Putamen (tissue), 1 donor: Measurements from ENCODE around the gene SDK1.

Source experiments
- DNase-seq: peaks from one replicate; pipeline ENCODE4 v3.0.0-alpha.2; 2016; ENCODE audit warnings: low spot score

The SDK1 gene

GRCh38 chr7:4135301-4135700 is 834.2 kb downstream of the SDK1 start:
- DNase-seq: no peak

GRCh38 chr7:4136036-4136435 is 835.0 kb downstream of the SDK1 start:
- no peak for DNase-seq

DNA sequence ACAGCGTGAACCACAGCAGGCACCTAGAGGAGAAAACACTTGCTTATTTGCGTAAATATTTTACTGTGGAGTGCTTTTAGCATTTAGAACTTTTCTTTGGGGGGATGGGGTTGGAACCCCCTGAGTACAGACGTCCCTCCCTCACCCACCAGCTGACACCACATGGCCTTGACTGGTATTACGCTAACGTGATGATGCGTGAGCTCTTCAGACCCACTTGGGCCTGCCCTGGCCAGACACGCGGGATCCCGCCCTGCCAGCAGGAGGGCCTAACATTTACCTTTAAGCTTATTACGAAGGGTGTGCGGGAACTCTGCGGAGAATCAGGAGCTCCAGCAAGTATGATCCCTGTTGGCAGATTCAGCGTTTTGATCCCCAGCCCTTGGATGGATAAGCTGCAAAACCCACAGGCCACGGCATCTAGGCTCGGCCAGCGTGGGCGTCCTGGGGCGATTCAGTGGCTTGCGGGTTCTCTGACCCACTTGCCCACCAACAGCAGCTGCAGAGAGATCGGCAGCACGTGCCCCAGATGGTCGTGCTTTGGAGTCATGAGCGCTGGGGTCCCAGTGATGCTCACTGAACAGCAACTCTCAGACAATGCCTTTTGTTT is 835.6 kb downstream of the SDK1 start:
- DNase-seq: no peak

GRCh38 chr7:4137552-4137951 is 836.5 kb downstream of the SDK1 start:
- DNase-seq: no peak

DNA sequence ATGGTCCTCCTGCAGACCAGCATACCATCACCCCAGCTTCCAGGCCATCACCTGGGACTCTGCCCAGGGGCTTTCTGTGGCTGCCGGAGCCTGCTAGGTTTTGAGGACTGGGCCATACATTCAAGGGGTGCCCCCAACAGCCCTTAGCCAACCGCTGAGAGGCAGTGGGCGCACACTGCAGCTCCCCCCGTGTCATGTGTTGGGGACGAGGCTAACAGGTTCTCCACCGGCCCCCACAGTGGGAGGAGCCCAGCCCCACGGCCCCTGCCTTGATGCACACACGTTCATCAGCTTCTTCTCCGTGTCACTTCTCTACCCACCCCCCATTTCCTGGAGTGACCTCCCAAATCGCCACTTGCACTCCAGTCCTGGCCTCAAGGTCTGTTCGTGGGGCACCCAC is 837.8 kb downstream of the SDK1 start:
- no peak for DNase-seq

GRCh38 chr7:4139656-4140625 is 838.9 kb downstream of the SDK1 start:
- no peak for DNase-seq

- DNase-seq: no peak
Measured at GRCh38 chr7:4140933-4141332, 839.9 kb downstream of the SDK1 start.

GRCh38 chr7:4143006-4143405 is 842.0 kb downstream of the SDK1 start:
- DNase-seq: no peak

GRCh38 chr7:4143511-4144171 is 842.6 kb downstream of the SDK1 start:
- no peak for DNase-seq

DNA sequence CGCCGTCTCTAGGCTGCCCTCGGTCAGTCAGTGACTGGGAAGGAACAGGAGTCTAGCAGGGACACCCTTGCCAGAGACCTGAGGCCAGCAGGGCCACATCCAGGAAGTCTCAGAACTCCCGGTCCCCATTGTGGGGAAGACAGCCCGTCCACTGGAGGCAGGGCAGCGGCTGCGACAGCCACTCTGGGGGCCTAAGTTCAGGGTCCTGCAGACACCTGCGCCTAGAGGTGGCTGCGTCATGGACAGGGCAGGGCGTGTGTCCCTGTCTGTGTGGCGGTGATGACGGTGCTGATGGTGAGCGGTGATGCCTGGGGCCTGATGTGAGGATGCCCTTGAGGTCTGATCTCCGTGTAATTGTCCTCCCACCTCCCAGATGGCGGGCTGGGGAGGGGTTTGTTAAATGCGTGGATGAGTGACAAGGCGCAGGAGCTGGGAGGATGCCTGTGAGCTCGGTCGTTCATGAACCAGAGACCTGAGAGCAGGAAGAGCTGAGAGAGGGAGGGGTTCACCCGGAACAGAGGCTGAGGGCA is 843.2 kb downstream of the SDK1 start:
- no peak for DNase-seq

- DNase-seq: no peak
Measured at GRCh38 chr7:4144811-4145510, 843.9 kb downstream of the SDK1 start.

- DNase-seq: no peak
Measured at GRCh38 chr7:4145576-4145975, 844.5 kb downstream of the SDK1 start.

DNA sequence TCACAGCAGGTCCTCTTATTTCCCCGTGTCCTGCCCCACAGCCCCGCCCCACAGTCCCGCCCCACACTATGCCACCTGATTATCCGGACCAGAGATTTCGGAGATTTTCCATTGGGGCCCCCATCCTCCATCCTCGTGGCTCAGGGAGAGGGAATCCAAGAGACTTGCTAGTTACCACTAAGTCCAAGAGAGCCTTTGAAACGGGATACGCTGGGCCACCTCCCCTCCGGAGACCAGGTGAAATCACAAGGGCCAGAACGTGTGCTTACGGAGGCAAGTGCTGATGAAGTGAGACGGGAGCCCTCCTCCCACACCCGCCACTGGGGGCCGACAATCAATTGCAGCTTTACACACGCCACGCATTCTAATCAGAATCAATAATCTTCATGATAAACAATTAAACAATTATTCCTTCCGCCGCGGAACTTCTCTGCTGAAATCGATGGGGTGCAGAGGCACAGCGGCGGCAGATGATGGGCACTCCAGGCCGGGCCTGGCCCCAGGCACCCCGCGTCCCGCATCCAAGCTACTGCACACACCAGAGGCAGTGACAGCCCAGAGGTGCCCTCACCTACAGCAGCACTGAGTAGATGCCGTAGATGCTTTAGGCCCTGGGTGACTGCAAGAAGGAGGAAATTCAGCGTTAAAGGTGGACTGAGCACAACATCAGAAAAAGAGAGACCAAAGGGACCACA is 847.0 kb downstream of the SDK1 start:
- no peak for DNase-seq

GRCh38 chr7:4149236-4149635 is 848.2 kb downstream of the SDK1 start:
- DNase-seq: no peak

DNA sequence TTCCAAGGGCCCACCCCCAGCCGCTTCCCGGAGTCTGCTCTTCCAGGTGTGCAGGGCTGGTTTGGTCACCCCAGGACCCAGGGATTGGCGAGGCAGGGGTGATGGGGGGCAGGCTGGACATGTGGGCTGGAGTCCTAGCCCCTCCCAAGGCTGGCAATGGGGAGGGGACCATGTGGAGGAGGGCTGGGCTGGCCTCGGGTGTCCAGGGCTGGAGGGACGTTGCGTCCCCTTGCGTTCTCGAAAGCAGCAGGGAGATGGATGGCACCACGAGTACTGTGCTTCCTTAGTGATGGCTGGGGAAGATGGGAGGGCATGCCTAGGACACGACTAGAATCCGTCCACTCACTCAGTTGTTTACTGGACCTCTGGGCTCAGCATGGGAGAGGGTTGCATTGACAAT is 848.6 kb downstream of the SDK1 start:
- no peak for DNase-seq

GRCh38 chr7:4150731-4151130 is 849.7 kb downstream of the SDK1 start:
- DNase-seq: no peak

GRCh38 chr7:4151524-4151923 is 850.5 kb downstream of the SDK1 start:
- no peak for DNase-seq

DNA sequence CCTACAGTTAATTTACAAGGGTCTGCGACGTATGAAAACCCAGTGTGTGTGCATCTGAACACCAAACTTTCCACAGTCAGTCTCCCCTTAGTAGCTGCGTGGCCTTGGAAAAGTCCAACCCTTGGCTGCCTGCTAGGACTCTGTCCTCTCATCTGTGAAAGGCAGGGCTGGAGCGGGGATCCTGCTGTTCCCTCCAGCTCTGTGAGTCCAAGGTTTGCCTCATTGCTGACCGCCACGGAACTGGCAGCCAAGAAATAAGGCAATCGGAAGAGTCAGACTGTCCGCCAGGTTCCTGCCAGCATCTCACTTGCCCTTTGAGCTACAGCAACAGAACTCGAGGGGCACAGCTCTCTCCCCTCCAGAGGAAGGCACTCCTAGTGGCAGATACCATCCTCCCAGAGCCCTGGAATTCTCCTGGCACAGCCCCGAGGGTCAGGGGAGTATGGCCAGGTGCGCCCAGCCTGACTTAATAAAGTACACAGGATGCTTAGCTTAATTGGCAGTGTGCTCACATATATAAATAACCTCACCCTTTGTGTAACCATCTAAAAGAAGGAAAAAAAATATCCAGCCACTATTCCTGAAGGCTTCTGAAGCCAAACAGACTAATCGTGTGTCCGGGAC is 851.0 kb downstream of the SDK1 start:
- no peak for DNase-seq

DNA sequence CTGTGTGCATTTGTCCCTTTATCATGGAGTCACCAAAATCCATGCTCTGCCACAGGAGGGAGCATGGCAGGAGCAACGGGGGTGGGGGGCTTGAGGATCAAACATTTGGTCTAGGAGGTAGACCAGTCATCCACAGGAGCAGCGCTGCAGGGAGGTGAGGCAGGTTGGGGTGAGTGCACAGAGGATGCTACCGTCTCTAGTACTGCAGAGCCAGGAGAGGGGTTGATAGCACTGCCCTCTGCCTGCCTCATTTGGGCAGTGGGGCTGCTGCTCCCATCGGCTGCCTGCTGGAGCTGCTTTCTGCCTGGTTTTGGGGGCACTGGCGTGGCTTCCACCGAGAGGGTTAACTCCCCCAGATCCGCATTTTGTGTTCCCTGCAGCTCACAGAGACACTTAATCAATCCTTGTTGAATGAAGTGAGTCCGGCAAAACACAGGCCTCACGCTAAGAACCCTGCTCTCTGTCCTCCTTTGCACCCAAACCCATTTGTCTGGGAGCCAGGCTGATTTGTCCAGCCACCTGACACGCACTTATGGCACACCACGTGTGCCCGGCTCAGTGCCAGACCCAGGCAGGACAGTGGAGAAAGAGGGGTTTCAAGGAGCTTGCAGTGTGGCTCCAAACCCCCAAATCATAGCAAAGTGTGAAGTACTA is 854.0 kb downstream of the SDK1 start:
- DNase-seq: no peak

GRCh38 chr7:4156190-4156589 is 855.1 kb downstream of the SDK1 start:
- DNase-seq: no peak
